Suprapubic skin (tissue), 4 donors: Measurements from ENCODE around the gene OXTR.

ENCODE experiments used
- EP300 ChIP-seq: sonication (generic); formaldehyde crosslinking; IDR thresholded peaks from one replicate; pipeline ENCODE4 v1.6.1; 2017; ENCODE audit warnings: antibody characterized with exemption
- POLR2A ChIP-seq, 2 donors: fragments of 450-650 bp; IDR thresholded peaks; one replicate each; pipeline ENCODE4 v1.6.1; 2017; ENCODE audit warnings: antibody characterized with exemption in 2 of 2, mild to moderate bottlenecking in 2 of 2, moderate library complexity in 2 of 2
- POLR2AphosphoS5 ChIP-seq, 3 donors: sonication (generic); formaldehyde crosslinking; IDR thresholded peaks; one replicate each; pipeline ENCODE4 v1.6.1; 2017; ENCODE audit warnings: antibody characterized with exemption in 3 of 3
- TF ChIP-seq, protein P1 (sequence below), 2 donors: fragments of 200-600 bp in 1 of 2; fragments of 450-650 bp in 1 of 2; sonication (generic) in 1 of 2; IDR thresholded peaks; one replicate each; pipeline ENCODE4 v1.5.1; 2016 to 2019; ENCODE audit warnings: antibody characterized with exemption in 2 of 2, mild to moderate bottlenecking in 1 of 2, moderate library complexity in 1 of 2

DNA sequence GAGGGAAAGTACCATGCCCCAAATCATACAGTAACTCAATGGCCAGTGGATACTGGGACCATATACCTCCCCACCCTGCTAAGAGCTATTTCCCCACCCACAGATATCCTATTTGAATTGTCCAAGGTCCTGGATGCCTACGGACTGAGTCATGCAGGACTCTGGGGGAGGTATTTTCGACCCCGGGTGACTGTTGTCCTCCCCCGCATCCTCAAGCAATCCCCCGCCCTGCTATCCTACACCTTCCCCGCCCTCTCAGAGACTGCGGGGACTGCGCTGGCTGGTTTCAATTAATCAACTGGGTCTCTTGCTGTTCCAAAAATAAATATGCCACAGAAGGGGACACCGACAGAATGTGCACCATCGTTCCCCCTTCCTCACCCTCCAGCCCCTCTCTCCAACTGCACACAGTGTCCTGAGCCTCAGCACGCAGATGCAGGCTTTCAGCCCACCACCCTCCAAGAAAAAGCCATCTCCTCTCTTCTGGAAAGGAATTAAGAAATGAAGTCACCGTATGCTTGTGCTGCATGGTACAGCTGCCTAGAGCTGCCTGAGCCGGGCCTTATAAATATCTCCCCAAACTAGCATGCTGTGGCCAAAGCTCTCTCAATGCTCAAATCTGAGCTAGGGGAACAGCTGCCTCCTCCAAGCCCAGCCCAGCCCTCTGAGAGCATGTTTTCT, 27.7 kb downstream of the OXTR start:
- TF ChIP-seq, protein P1, sequence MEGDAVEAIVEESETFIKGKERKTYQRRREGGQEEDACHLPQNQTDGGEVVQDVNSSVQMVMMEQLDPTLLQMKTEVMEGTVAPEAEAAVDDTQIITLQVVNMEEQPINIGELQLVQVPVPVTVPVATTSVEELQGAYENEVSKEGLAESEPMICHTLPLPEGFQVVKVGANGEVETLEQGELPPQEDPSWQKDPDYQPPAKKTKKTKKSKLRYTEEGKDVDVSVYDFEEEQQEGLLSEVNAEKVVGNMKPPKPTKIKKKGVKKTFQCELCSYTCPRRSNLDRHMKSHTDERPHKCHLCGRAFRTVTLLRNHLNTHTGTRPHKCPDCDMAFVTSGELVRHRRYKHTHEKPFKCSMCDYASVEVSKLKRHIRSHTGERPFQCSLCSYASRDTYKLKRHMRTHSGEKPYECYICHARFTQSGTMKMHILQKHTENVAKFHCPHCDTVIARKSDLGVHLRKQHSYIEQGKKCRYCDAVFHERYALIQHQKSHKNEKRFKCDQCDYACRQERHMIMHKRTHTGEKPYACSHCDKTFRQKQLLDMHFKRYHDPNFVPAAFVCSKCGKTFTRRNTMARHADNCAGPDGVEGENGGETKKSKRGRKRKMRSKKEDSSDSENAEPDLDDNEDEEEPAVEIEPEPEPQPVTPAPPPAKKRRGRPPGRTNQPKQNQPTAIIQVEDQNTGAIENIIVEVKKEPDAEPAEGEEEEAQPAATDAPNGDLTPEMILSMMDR (IDR thresholded peaks at IDR 0.05) = no peak
- TF ChIP-seq POLR2A (IDR thresholded peaks at IDR 0.05) = no peak
- TF ChIP-seq POLR2AphosphoS5 (IDR thresholded peaks at IDR 0.05) = no peak
- TF ChIP-seq EP300 = no peak
